Ovary (tissue), 9 donors: ENCODE measurements around the gene KLF13. TPM values are rescaled to one million over a fixed set of nuclear protein-coding genes. Genes with fewer than 3 reads are reported as not detected.

ENCODE experiments used
- DNase-seq, 5 donors: peaks; one replicate each; pipeline ENCODE4 v3.0.0-alpha.2; 2019 to 2020
- H3K27ac ChIP-seq, 2 donors: fragments of 200-600 bp; one replicate each; pipeline versions ENCODE4 v1.5.1 to v1.8.0; 2019 to 2022
- H3K27me3 ChIP-seq: fragments of 200-600 bp; one replicate; pipeline ENCODE4 v1.8.0; 2022
- H3K36me3 ChIP-seq: fragments of 200-600 bp; sonication (generic); one replicate; pipeline ENCODE4 v1.5.1; 2019
- H3K4me1 ChIP-seq: one replicate; pipeline ENCODE4 v1.8.1; 2013; ENCODE audit warnings: mild to moderate bottlenecking, moderate library complexity; ENCODE audit not compliant: insufficient read depth
- H3K4me3 ChIP-seq: fragments of 200-600 bp; sonication (generic); one replicate; pipeline ENCODE4 v1.5.1; 2017
- H3K9me3 ChIP-seq, 2 donors: fragments of 200-600 bp in 1 of 2; sonication (generic) in 1 of 2; one replicate each; pipeline versions ENCODE4 v1.5.1 to v1.8.1; 2013 to 2019; ENCODE audit warnings: mild to moderate bottlenecking in 1 of 2, moderate library complexity in 1 of 2
- EP300 ChIP-seq: sonication (generic); formaldehyde crosslinking; IDR thresholded peaks from one replicate; pipeline ENCODE4 v1.6.1; 2017; ENCODE audit warnings: antibody characterized with exemption
- POLR2A ChIP-seq: fragments of 450-650 bp; IDR thresholded peaks from one replicate; pipeline ENCODE4 v1.6.1; 2017; ENCODE audit warnings: antibody characterized with exemption, mild to moderate bottlenecking, moderate library complexity
- WGBS, 3 donors: extraction: QIAGEN DNeasy Blood & Tissue Kit in 1 of 3; methylation state at CpG; one replicate each; pipeline versions ENCODE4 v1.1.5 to v1.1.7; 2013 to 2017; 5-methylcytosine and 5-hydroxymethylcytosine counted together
- intact Hi-C, 4 donors: fragments of 100-400 bp; cut with DNase I; formaldehyde crosslinking; loops; one replicate each; pipeline versions ENCODE4 v1.11.0 to v1.15.1; 2022 to 2023
- polyA plus RNA-seq, 2 donors: library from polyadenylated mRNA; stranded (reverse); fragments of 200-250 nt in 1 of 2; fragments of 350-450 nt in 1 of 2; fragmentation: Illumina TruSeq in 1 of 2; extraction: RNeasy Lipid Tissue Mini Kit (QIAGEN cat#74804) in 1 of 2; gene quantifications; one replicate each; pipeline ENCODE4 v1.2.3, GENCODE V29; 2013 to 2014
- total RNA-seq, 7 donors: library from RNA; depleted of rRNA in 2 of 7; stranded (reverse); fragments of >200 nt in 2 of 7; fragmentation: NEBNext Ultra II Directional in 3 of 7; extraction: Animal tissue kit (Norgen Biotek cat#: 25700) in 3 of 7; gene quantifications; one replicate each; pipeline versions ENCODE4 v1.1.0 to v1.2.4, GENCODE V29; 2016 to 2023
- TF ChIP-seq, protein P1 (sequence below), 3 donors: fragments of 450-650 bp in 2 of 3; fragments of 200-600 bp in 1 of 3; IDR thresholded peaks; one replicate each; pipeline versions ENCODE4 v1.5.1 to v1.8.0; 2016 to 2022; ENCODE audit warnings: antibody characterized with exemption in 3 of 3, mild to moderate bottlenecking in 1 of 3
- donor health status: DM: no; HTN: no; CAD: no; lungs with moderate emphysema.
- donor health status: DM: no; HTN: no; CAD: no.
- donor health status: Bipolar disorder and iron deficiency.
- donor health status: DM: yes; HTN: yes; CAD: no.
- donor health status: DM: no; HTN: no; CAD: no.
- donor health status: DM: yes; HTN: yes; CAD: no.

KLF13 gene
- total and polyA plus RNA-seq, 9 donors: 14.8 to 58.2 (median 36.0) TPM

DNA sequence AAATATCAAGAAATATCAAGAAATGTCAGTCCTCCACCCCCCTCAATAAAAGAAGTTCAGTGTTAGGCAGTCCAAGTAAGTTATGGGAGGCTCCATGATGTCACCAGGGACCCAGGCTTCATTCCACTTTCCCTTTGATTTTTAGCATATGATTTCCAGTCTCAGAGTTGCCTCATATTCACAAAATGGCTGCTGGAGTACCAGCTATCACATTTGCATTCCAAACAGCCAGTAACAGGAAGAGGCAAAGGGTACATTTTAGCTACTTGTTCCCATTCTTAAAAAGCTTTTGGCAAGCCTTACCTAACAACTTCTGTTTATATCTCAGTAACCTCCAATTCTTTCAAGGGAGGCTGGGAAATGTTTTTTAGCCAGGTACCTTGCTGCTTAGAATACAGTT, 13.4 kb upstream of the KLF13 start:
- Histone ChIP-seq H3K27ac (no peak overlapping the region), H3K4me1 (no peaks in the 10 kb centered on the region), H3K36me3 (no peaks in the 10 kb centered on the region), H3K9me3 (peaks cover 0 to 5% of the 10 kb centered on the region in 2 donors), H3K27me3 (no peaks in the 10 kb centered on the region), H3K4me3 (no peak overlapping the region)
- no peak for DNase-seq
- no peak for TF ChIP-seq EP300
- TF ChIP-seq, protein P1, sequence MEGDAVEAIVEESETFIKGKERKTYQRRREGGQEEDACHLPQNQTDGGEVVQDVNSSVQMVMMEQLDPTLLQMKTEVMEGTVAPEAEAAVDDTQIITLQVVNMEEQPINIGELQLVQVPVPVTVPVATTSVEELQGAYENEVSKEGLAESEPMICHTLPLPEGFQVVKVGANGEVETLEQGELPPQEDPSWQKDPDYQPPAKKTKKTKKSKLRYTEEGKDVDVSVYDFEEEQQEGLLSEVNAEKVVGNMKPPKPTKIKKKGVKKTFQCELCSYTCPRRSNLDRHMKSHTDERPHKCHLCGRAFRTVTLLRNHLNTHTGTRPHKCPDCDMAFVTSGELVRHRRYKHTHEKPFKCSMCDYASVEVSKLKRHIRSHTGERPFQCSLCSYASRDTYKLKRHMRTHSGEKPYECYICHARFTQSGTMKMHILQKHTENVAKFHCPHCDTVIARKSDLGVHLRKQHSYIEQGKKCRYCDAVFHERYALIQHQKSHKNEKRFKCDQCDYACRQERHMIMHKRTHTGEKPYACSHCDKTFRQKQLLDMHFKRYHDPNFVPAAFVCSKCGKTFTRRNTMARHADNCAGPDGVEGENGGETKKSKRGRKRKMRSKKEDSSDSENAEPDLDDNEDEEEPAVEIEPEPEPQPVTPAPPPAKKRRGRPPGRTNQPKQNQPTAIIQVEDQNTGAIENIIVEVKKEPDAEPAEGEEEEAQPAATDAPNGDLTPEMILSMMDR (IDR thresholded peaks at IDR 0.05): no peak
- no peak for TF ChIP-seq POLR2A
- intact Hi-C loops: no loop called here

DNA sequence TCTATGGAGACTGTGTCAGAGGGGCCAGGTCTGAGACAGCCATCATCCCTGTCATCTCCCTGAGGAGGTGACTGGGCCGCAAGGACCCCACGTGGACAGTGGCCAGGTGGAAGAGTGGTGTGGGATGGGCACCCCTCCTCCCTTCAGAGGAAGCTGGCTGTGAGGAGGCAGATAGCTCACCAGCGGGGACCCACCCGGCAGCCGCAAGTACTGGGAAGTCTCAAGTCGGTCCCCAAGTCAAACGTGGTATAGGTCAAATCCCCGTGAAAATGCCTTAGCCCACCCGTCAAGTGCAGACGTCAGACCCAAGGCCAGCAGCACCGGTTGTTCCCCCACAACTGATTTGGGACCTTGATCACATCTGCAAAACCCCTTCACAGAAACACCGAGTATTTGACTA, 12.3 kb upstream of the KLF13 start:
- WGBS, 3 donors: 89 to 94% (median 91%) methylated on average over 12 of the region's 12 CpGs
- Histone ChIP-seq H3K9me3 (peaks cover 0 to 5% of the 10 kb centered on the region in 2 donors), H3K27ac (no peak overlapping the region), H3K27me3 (no peaks in the 10 kb centered on the region), H3K4me1 (no peaks in the 10 kb centered on the region), H3K4me3 (no peak overlapping the region), H3K36me3 (no peaks in the 10 kb centered on the region)
- no peak for DNase-seq
- intact Hi-C loops: no loop called here
- TF ChIP-seq, protein P1 (IDR thresholded peaks at IDR 0.05): no peak
- TF ChIP-seq EP300 (no peak), POLR2A (no peak)

- peaks cover 0 to 5% of the 10 kb centered on the region in 2 donors for H3K9me3 ChIP-seq
- no peak overlapping the region for H3K4me3 ChIP-seq
- no peak overlapping the region for H3K27ac ChIP-seq
- peak in 1 of 5 donors; percentile 3 for DNase-seq
- intact Hi-C loops: no loop called here
- WGBS, 3 donors: 78 to 93% (median 84%) methylated on average over 8 of the region's 8 CpGs
- H3K4me1 ChIP-seq: no peaks in the 10 kb centered on the region
- no peaks in the 10 kb centered on the region for H3K27me3 ChIP-seq
- TF ChIP-seq, protein P1 (IDR thresholded peaks at IDR 0.05): no peak
- TF ChIP-seq EP300: no peak
- TF ChIP-seq POLR2A: no peak
- H3K36me3 ChIP-seq: no peaks in the 10 kb centered on the region
Measured at GRCh38 chr15:31316135-31316795, 10.4 kb upstream of the KLF13 start.

GRCh38 chr15:31317017-31317416, 9.6 kb upstream of the KLF13 start:
- 85 to 89% (median 87%) methylated on average over 3 of the region's 3 CpGs for WGBS, 3 donors
- H3K4me3 ChIP-seq: no peak overlapping the region
- no peak overlapping the region for H3K27ac ChIP-seq
- H3K27me3 ChIP-seq: no peaks in the 10 kb centered on the region
- DNase-seq: no peak
- no peaks in the 10 kb centered on the region for H3K4me1 ChIP-seq
- intact Hi-C loops: no loop called here
- H3K36me3 ChIP-seq: no peaks in the 10 kb centered on the region
- H3K9me3 ChIP-seq: peaks cover 0 to 5% of the 10 kb centered on the region in 2 donors
- TF ChIP-seq POLR2A (no peak), EP300 (no peak)
- TF ChIP-seq, protein P1 (IDR thresholded peaks at IDR 0.05): no peak
